ENCODE measurements around the gene DDOST.

DDOST gene

GRCh38 chr1:20624709-20625108 is 36.5 kb downstream of the DDOST start:
- Histone ChIP-seq H3K27ac (ENCODE audit: low read depth, low read length) (peak overlapping the region; percentile 90; the same call in 1 of the 2 replicates), H3K4me3 (ENCODE audit: low read length) (no peak overlapping the region; the same call in 1 of the 2 replicates), H3K36me3 (ENCODE audit: insufficient read depth, low read length) (no peaks in the 10 kb centered on the region), H3K9me3 (ENCODE audit: insufficient read depth, low read depth, low read length) (peaks cover 16% of the 10 kb centered on the region), H3K9ac (ENCODE audit: low read depth, low read length) (no peak overlapping the region), H3K4me1 (ENCODE audit: insufficient read depth, low read length) (peaks cover 18% of the 10 kb centered on the region), H3K27me3 (ENCODE audit: insufficient read depth, low read length) (no peaks in the 10 kb centered on the region)
- WGBS = 70% methylated on average over 1 of the region's 1 CpG

GRCh38 chr1:20621012-20621411 is 40.2 kb downstream of the DDOST start:
- H3K27ac ChIP-seq (ENCODE audit: low read depth, low read length) = no peak overlapping the region
- no peaks in the 10 kb centered on the region for H3K9me3 ChIP-seq (ENCODE audit: insufficient read depth, low read depth, low read length)
- WGBS = 81% methylated on average over 6 of the region's 6 CpGs
- H3K36me3 ChIP-seq (ENCODE audit: insufficient read depth, low read length) = no peaks in the 10 kb centered on the region
- no peak overlapping the region for H3K4me3 ChIP-seq (ENCODE audit: low read length)
- H3K9ac ChIP-seq (ENCODE audit: low read depth, low read length) = no peak overlapping the region
- peaks cover 12% of the 10 kb centered on the region; the same call in 1 of the 2 replicates for H3K4me1 ChIP-seq (ENCODE audit: insufficient read depth, low read length)
- H3K27me3 ChIP-seq (ENCODE audit: insufficient read depth, low read length) = no peaks in the 10 kb centered on the region

- Histone ChIP-seq H3K4me3 (ENCODE audit: low read length) (no peak overlapping the region), H3K4me1 (ENCODE audit: insufficient read depth, low read length) (peaks cover 11% of the 10 kb centered on the region; the same call in 1 of the 2 replicates), H3K27me3 (ENCODE audit: insufficient read depth, low read length) (no peaks in the 10 kb centered on the region), H3K36me3 (ENCODE audit: insufficient read depth, low read length) (no peaks in the 10 kb centered on the region), H3K9ac (ENCODE audit: low read depth, low read length) (no peak overlapping the region), H3K27ac (ENCODE audit: low read depth, low read length) (no peak overlapping the region), H3K9me3 (ENCODE audit: insufficient read depth, low read depth, low read length) (no peaks in the 10 kb centered on the region)
- WGBS = 97% methylated on average over 1 of the region's 1 CpG
Observed at GRCh38 chr1:20619999-20620398, 41.2 kb downstream of the DDOST start.

GRCh38 chr1:20618550-20618949 is 42.6 kb downstream of the DDOST start:
- Histone ChIP-seq H3K4me1 (ENCODE audit: insufficient read depth, low read length) (peaks cover 5% of the 10 kb centered on the region; the same call in 1 of the 2 replicates), H3K27me3 (ENCODE audit: insufficient read depth, low read length) (no peaks in the 10 kb centered on the region), H3K9me3 (ENCODE audit: insufficient read depth, low read depth, low read length) (no peaks in the 10 kb centered on the region), H3K9ac (ENCODE audit: low read depth, low read length) (no peak overlapping the region), H3K27ac (ENCODE audit: low read depth, low read length) (no peak overlapping the region), H3K36me3 (ENCODE audit: insufficient read depth, low read length) (no peaks in the 10 kb centered on the region), H3K4me3 (ENCODE audit: low read length) (no peak overlapping the region)
- 92% methylated on average over 4 of the region's 4 CpGs for WGBS

DNA sequence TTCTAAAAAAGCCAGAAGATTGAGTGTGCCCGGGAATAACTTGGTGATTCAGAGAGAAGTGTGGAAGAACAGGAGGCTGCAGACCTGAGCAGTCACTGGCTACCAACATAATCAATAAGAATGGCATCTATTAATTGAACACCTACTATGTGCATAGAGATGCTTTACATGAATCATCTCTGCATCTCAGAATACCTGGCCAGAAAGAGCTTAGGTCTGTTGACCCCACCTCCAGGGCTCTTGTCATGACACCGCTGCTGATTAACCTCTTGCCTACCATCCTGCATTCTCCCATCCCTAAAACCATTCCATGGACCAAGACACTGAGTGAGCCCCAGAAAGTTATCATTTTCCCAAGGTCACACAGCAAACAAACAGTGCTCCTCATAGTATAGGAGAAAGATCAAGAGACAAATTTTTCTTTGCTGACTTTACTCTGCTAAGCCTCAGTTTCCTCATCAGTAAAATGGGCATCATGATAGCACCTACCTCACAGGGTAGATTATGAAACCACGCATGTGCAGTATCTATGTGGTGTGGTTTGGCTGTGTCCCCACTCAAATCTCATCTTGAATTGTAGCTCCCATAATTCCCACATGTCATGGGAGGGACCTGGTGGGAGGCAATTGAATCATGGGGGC is 44.2 kb downstream of the DDOST start:
- H3K36me3 ChIP-seq (ENCODE audit: insufficient read depth, low read length) = no peaks in the 10 kb centered on the region
- WGBS = 100% methylated on average over 2 of the region's 3 CpGs

GRCh38 chr1:20615946-20616846 is 45.0 kb downstream of the DDOST start:
- Histone ChIP-seq H3K27ac (ENCODE audit: low read depth, low read length) (no peak overlapping the region), H3K9ac (ENCODE audit: low read depth, low read length) (no peak overlapping the region), H3K36me3 (ENCODE audit: insufficient read depth, low read length) (no peaks in the 10 kb centered on the region), H3K4me3 (ENCODE audit: low read length) (no peak overlapping the region), H3K27me3 (ENCODE audit: insufficient read depth, low read length) (no peaks in the 10 kb centered on the region), H3K4me1 (ENCODE audit: insufficient read depth, low read length) (0 out of 2 replicates have a peak, but pooled peaks cover 4% of the 10 kb centered on the region), H3K9me3 (ENCODE audit: insufficient read depth, low read depth, low read length) (no peaks in the 10 kb centered on the region)
- 81% methylated on average over 20 of the region's 20 CpGs for WGBS

More for the DNA sequence above, 44.2 kb downstream of the DDOST start:
- Histone ChIP-seq H3K4me1 (ENCODE audit: insufficient read depth, low read length) (0 out of 2 replicates have a peak, but pooled peaks cover 4% of the 10 kb centered on the region), H3K9ac (ENCODE audit: low read depth, low read length) (no peak overlapping the region), H3K9me3 (ENCODE audit: insufficient read depth, low read depth, low read length) (no peaks in the 10 kb centered on the region), H3K27ac (ENCODE audit: low read depth, low read length) (no peak overlapping the region), H3K27me3 (ENCODE audit: insufficient read depth, low read length) (no peaks in the 10 kb centered on the region), H3K4me3 (ENCODE audit: low read length) (no peak overlapping the region)

DNA sequence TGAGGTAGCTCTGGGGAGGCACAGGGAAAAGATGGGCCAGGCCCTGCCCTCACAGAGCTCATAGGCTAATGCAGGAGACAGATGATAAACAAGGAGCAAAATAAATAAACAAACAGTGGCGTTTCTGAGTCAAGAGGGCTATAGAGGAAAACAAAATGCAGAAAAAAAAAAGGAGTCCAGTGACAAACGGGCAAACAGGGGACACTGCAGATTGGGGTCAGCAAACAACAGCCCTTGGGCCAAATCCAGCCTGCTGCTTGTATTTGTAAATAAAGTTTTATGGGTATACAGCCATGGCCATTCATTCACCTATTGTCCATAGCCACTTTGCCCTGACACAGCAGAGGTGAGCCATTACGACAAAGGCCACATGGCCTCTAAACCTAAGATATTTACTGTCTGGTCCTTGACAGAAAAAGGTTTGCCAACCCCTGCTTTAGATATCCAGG is 47.0 kb downstream of the DDOST start:
- H3K27me3 ChIP-seq (ENCODE audit: insufficient read depth, low read length) = no peaks in the 10 kb centered on the region
- 0 out of 2 replicates have a peak, but pooled peaks cover 4% of the 10 kb centered on the region for H3K4me1 ChIP-seq (ENCODE audit: insufficient read depth, low read length)
- no peaks in the 10 kb centered on the region for H3K9me3 ChIP-seq (ENCODE audit: insufficient read depth, low read depth, low read length)
- H3K4me3 ChIP-seq (ENCODE audit: low read length) = no peak overlapping the region
- no peak overlapping the region for H3K9ac ChIP-seq (ENCODE audit: low read depth, low read length)
- peak overlapping the region; percentile 61 for H3K27ac ChIP-seq (ENCODE audit: low read depth, low read length)
- 85% methylated on average over 3 of the region's 3 CpGs for WGBS
- no peaks in the 10 kb centered on the region for H3K36me3 ChIP-seq (ENCODE audit: insufficient read depth, low read length)

DNA sequence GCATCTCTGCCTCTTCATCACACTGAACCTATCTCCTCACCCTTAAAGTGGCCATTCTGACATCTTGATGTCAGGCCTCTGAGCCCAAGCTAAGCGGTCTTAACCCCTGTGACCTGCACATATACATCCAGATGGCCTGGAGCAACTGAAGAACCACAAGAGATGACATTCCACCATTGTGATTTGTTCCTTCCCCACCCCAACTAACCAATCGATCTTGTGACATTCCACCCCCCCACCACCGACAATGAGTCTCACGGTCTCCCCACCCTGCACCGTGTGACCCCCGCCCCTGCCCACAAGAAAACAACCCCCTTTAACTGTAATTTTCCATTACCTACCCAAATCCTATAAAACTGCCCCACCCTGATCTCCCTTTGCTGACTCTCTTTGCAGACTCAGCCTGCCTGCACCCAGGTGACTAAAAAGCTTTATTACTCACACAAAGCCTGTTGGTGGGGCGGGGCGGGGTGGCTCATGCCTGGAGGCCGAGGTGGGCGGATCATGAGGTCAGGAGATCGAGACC is 48.9 kb downstream of the DDOST start:
- Histone ChIP-seq H3K4me3 (ENCODE audit: low read length) (no peak overlapping the region), H3K4me1 (ENCODE audit: insufficient read depth, low read length) (0 out of 2 replicates have a peak, but pooled peaks cover 4% of the 10 kb centered on the region), H3K27ac (ENCODE audit: low read depth, low read length) (no peak overlapping the region), H3K27me3 (ENCODE audit: insufficient read depth, low read length) (no peaks in the 10 kb centered on the region), H3K9ac (ENCODE audit: low read depth, low read length) (no peak overlapping the region), H3K36me3 (ENCODE audit: insufficient read depth, low read length) (no peaks in the 10 kb centered on the region), H3K9me3 (ENCODE audit: insufficient read depth, low read depth, low read length) (no peaks in the 10 kb centered on the region)
- WGBS = 87% methylated on average over 11 of the region's 11 CpGs

DNA sequence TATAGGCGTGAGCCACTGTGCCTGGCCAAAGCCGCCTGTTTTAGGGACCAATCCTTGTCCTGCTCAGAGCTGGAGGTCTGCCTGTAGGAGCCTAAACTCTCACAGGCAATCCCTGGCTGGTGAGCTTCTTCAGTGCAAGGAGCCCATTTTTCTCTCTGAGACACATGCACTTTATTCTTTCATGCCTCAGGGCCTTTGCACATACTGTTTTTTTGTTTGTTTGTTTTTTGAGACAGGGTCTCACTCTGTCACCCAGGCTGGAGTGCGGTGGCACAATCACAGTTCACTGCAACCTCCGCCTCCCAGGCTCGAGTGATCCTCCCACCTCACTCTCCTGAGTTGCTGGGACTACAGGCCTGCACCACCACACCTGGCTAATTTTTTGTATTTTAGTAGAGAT is 49.5 kb downstream of the DDOST start:
- no peak overlapping the region for H3K4me3 ChIP-seq (ENCODE audit: low read length)
- H3K27ac ChIP-seq (ENCODE audit: low read depth, low read length) = no peak overlapping the region
- 0 out of 2 replicates have a peak, but pooled peaks cover 4% of the 10 kb centered on the region for H3K4me1 ChIP-seq (ENCODE audit: insufficient read depth, low read length)
- no peaks in the 10 kb centered on the region for H3K27me3 ChIP-seq (ENCODE audit: insufficient read depth, low read length)
- no peaks in the 10 kb centered on the region for H3K36me3 ChIP-seq (ENCODE audit: insufficient read depth, low read length)
- 98% methylated on average over 5 of the region's 5 CpGs for WGBS
- H3K9me3 ChIP-seq (ENCODE audit: insufficient read depth, low read depth, low read length) = no peaks in the 10 kb centered on the region
- H3K9ac ChIP-seq (ENCODE audit: low read depth, low read length) = no peak overlapping the region

GRCh38 chr1:20610970-20611369 is 50.2 kb downstream of the DDOST start:
- Histone ChIP-seq H3K27me3 (ENCODE audit: insufficient read depth, low read length) (no peaks in the 10 kb centered on the region), H3K4me1 (ENCODE audit: insufficient read depth, low read length) (0 out of 2 replicates have a peak, but pooled peaks cover 4% of the 10 kb centered on the region), H3K27ac (ENCODE audit: low read depth, low read length) (no peak overlapping the region), H3K36me3 (ENCODE audit: insufficient read depth, low read length) (no peaks in the 10 kb centered on the region), H3K4me3 (ENCODE audit: low read length) (no peak overlapping the region), H3K9ac (ENCODE audit: low read depth, low read length) (no peak overlapping the region), H3K9me3 (ENCODE audit: insufficient read depth, low read depth, low read length) (no peaks in the 10 kb centered on the region)
- WGBS = 94% methylated on average over 2 of the region's 2 CpGs

DNA sequence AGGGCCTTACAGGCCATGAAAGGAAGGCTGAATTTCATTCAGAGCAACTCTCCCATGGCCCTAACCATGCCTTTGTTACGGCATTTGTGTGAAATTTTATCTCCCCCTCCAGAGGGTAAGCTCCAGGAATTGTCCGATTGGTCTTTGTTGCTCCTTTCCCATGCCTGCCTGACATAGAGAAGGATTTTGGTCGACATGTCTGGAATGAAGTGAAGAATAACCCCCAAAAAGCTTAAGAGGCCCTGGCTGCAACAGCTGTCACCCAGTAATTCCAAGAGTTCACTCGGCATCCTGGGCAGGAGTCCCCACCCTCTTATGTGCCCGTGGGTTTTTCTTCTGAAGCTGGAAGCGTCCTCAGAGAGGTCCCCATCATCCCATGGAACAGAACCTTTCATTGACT is 51.6 kb downstream of the DDOST start:
- Histone ChIP-seq H3K9me3 (ENCODE audit: insufficient read depth, low read depth, low read length) (no peaks in the 10 kb centered on the region), H3K9ac (ENCODE audit: low read depth, low read length) (no peak overlapping the region), H3K4me1 (ENCODE audit: insufficient read depth, low read length) (0 out of 2 replicates have a peak, but pooled peaks cover 4% of the 10 kb centered on the region), H3K27me3 (ENCODE audit: insufficient read depth, low read length) (no peaks in the 10 kb centered on the region), H3K27ac (ENCODE audit: low read depth, low read length) (no peak overlapping the region), H3K36me3 (ENCODE audit: insufficient read depth, low read length) (no peaks in the 10 kb centered on the region), H3K4me3 (ENCODE audit: low read length) (no peak overlapping the region)
- WGBS = 84% methylated on average over 6 of the region's 6 CpGs
